Measurements from ENCODE around the gene CHRNA1. TPM values are rescaled to one million over a fixed set of nuclear protein-coding genes. Genes with fewer than 3 reads are reported as not detected.

CHRNA1 gene
- total RNA-seq, 1 donor from 2014 or later: 3.7 TPM

GRCh38 chr2:174807931-174808330 lies 43.7 kb upstream of the CHRNA1 start:
- H3K27me3 Mint-ChIP-seq (ENCODE audit: low read depth, unreplicated experiment): no peaks in the 10 kb centered on the region
- Histone ChIP-seq H3K27ac (ENCODE audit: low read depth, low read length) (peak overlapping the region; percentile 84), H3K4me1 (ENCODE audit: insufficient read depth, low read length) (peaks cover 9% of the 10 kb centered on the region), H3K4me2 (ENCODE audit: low read length) (peak overlapping the region; percentile 54), H3K79me2 (ENCODE audit: insufficient read depth, low read length) (no peaks in the 10 kb centered on the region), H3K27me3 (ENCODE audit: insufficient read depth, low read length) (no peaks in the 10 kb centered on the region), H4K20me1 (ENCODE audit: insufficient read depth, low read length) (no peaks in the 10 kb centered on the region), H2AFZ (ENCODE audit: low read depth, low read length) (no peak overlapping the region), H3K4me3 (ENCODE audit: insufficient read depth, low read depth, low read length) (no peak overlapping the region), H3K9ac (ENCODE audit: low read length) (peak overlapping the region; percentile 78), H3K9me3 (ENCODE audit: insufficient read depth, low read depth, low read length) (no peaks in the 10 kb centered on the region), H3K36me3 (ENCODE audit: insufficient read depth, low read length) (no peaks in the 10 kb centered on the region)
- peaks cover 17% of the 10 kb centered on the region for H3K36me3 Mint-ChIP-seq (ENCODE audit: low read depth, unreplicated experiment)
- DNase-seq (ENCODE audit: low read depth): no peak
- no peak overlapping the region for H3K4me3 Mint-ChIP-seq (ENCODE audit: unreplicated experiment)
- no peak for TF ChIP-seq EZH2 (IDR thresholded peaks at IDR 0.05; ENCODE audit: insufficient read depth, low read length)
- TF ChIP-seq, protein P1, sequence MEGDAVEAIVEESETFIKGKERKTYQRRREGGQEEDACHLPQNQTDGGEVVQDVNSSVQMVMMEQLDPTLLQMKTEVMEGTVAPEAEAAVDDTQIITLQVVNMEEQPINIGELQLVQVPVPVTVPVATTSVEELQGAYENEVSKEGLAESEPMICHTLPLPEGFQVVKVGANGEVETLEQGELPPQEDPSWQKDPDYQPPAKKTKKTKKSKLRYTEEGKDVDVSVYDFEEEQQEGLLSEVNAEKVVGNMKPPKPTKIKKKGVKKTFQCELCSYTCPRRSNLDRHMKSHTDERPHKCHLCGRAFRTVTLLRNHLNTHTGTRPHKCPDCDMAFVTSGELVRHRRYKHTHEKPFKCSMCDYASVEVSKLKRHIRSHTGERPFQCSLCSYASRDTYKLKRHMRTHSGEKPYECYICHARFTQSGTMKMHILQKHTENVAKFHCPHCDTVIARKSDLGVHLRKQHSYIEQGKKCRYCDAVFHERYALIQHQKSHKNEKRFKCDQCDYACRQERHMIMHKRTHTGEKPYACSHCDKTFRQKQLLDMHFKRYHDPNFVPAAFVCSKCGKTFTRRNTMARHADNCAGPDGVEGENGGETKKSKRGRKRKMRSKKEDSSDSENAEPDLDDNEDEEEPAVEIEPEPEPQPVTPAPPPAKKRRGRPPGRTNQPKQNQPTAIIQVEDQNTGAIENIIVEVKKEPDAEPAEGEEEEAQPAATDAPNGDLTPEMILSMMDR (IDR thresholded peaks at IDR 0.05; ENCODE audit: insufficient read depth, low read depth, low read length): no peak
- H3K9me3 Mint-ChIP-seq (ENCODE audit: unreplicated experiment): peaks cover 1% of the 10 kb centered on the region
- peaks cover 19% of the 10 kb centered on the region for H3K4me1 Mint-ChIP-seq (ENCODE audit: low read depth, unreplicated experiment)
- no peak for FAIRE-seq
- H3K27ac Mint-ChIP-seq (ENCODE audit: unreplicated experiment): peak overlapping the region; percentile 78

DNA sequence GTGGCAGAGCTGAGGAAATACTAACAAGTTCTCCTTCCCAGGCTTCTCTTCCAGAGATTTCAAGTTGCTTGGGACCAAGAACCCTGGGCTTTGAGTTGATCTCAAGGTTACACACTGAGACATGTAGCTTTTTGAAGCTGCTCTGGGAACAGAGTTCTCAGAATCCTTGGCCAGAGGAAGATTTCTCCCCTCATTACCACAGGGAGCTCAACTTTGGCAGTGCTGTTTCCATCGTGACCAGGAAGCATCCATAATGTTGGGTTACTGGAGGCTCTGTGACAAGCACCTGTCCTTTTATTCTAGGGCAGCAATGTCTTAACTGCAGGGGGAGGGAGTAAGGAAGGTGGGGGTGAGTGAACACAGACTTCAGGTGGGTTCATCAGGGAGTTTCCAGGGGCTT lies 41.5 kb upstream of the CHRNA1 start:
- Histone ChIP-seq H3K9ac (ENCODE audit: low read length) (no peak overlapping the region), H3K4me1 (ENCODE audit: insufficient read depth, low read length) (peaks cover 15% of the 10 kb centered on the region), H2AFZ (ENCODE audit: low read depth, low read length) (no peak overlapping the region), H3K4me2 (ENCODE audit: low read length) (no peak overlapping the region), H3K4me3 (ENCODE audit: insufficient read depth, low read depth, low read length) (no peak overlapping the region), H3K9me3 (ENCODE audit: insufficient read depth, low read depth, low read length) (no peaks in the 10 kb centered on the region), H3K27me3 (ENCODE audit: insufficient read depth, low read length) (no peaks in the 10 kb centered on the region), H3K36me3 (ENCODE audit: insufficient read depth, low read length) (no peaks in the 10 kb centered on the region), H3K79me2 (ENCODE audit: insufficient read depth, low read length) (no peaks in the 10 kb centered on the region), H3K27ac (ENCODE audit: low read depth, low read length) (no peak overlapping the region), H4K20me1 (ENCODE audit: insufficient read depth, low read length) (no peaks in the 10 kb centered on the region)
- Mint-ChIP-seq H3K4me3 (ENCODE audit: unreplicated experiment) (no peak overlapping the region), H3K27ac (ENCODE audit: unreplicated experiment) (no peak overlapping the region), H3K9me3 (ENCODE audit: unreplicated experiment) (peaks cover 1% of the 10 kb centered on the region), H3K27me3 (ENCODE audit: low read depth, unreplicated experiment) (no peaks in the 10 kb centered on the region), H3K4me1 (ENCODE audit: low read depth, unreplicated experiment) (peaks cover 21% of the 10 kb centered on the region), H3K36me3 (ENCODE audit: low read depth, unreplicated experiment) (peaks cover 21% of the 10 kb centered on the region)
- DNase-seq (ENCODE audit: low read depth) (no peak), FAIRE-seq (no peak)
- no peak for TF ChIP-seq EZH2 (IDR thresholded peaks at IDR 0.05; ENCODE audit: insufficient read depth, low read length)
- TF ChIP-seq, protein P1 (IDR thresholded peaks at IDR 0.05; ENCODE audit: insufficient read depth, low read depth, low read length): no peak

- no peak overlapping the region for H3K9ac ChIP-seq (ENCODE audit: low read length)
- no peaks in the 10 kb centered on the region for H4K20me1 ChIP-seq (ENCODE audit: insufficient read depth, low read length)
- peaks cover 3% of the 10 kb centered on the region for H3K36me3 ChIP-seq (ENCODE audit: insufficient read depth, low read length)
- H3K27me3 ChIP-seq (ENCODE audit: insufficient read depth, low read length): no peaks in the 10 kb centered on the region
- Mint-ChIP-seq H3K36me3 (ENCODE audit: low read depth, unreplicated experiment) (peaks cover 25% of the 10 kb centered on the region), H3K4me1 (ENCODE audit: low read depth, unreplicated experiment) (peaks cover 24% of the 10 kb centered on the region), H3K9me3 (ENCODE audit: unreplicated experiment) (peaks cover 1% of the 10 kb centered on the region), H3K27ac (ENCODE audit: unreplicated experiment) (no peak overlapping the region), H3K27me3 (ENCODE audit: low read depth, unreplicated experiment) (no peaks in the 10 kb centered on the region), H3K4me3 (ENCODE audit: unreplicated experiment) (no peak overlapping the region)
- H3K27ac ChIP-seq (ENCODE audit: low read depth, low read length): peak overlapping the region; percentile 32
- no peaks in the 10 kb centered on the region for H3K79me2 ChIP-seq (ENCODE audit: insufficient read depth, low read length)
- peaks cover 13% of the 10 kb centered on the region for H3K4me1 ChIP-seq (ENCODE audit: insufficient read depth, low read length)
- DNase-seq (ENCODE audit: low read depth) (peak; percentile 84), FAIRE-seq (peak; percentile 72)
- H3K9me3 ChIP-seq (ENCODE audit: insufficient read depth, low read depth, low read length): no peaks in the 10 kb centered on the region
- H3K4me3 ChIP-seq (ENCODE audit: insufficient read depth, low read depth, low read length): no peak overlapping the region
- TF ChIP-seq, protein P1 (IDR thresholded peaks at IDR 0.05; ENCODE audit: insufficient read depth, low read depth, low read length): no peak
- no peak for TF ChIP-seq EZH2 (IDR thresholded peaks at IDR 0.05; ENCODE audit: insufficient read depth, low read length)
- H2AFZ ChIP-seq (ENCODE audit: low read depth, low read length): no peak overlapping the region
- H3K4me2 ChIP-seq (ENCODE audit: low read length): no peak overlapping the region
Measured at GRCh38 chr2:174802459-174802858, 38.2 kb upstream of the CHRNA1 start.
